Measurements from ENCODE around the gene SLC25A19. TPM values are rescaled to one million over a fixed set of nuclear protein-coding genes. Genes with fewer than 3 reads are reported as not detected.

SLC25A19 gene
- total and polyA plus RNA-seq, 4 donors, result 6.7 to 11.7 (median 9.1) TPM

DNA sequence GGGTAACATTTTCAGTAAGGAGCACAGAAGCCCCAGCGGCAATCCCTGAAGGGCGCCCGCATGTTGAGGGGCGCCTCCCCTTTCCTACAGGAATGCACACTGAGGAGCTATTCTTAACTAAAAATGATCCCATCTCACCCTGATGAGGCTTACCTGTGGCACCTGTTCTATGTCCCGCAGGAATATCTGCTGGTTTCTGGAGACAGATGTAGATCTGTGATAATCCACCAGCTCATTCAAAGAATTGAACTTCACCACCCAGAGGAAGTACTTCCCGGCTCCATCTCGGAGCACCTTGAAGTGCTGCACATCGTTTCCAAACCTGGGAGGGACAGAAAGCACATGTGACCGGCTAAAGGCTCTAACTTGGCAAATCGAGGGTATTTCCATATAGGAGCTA is 32.3 kb upstream of the SLC25A19 start:
- Histone ChIP-seq H3K27me3 (ENCODE audit: control insufficient read depth, insufficient read depth, low read length) (no peaks in the 10 kb centered on the region), H3K4me1 (ENCODE audit: control insufficient read depth, insufficient read depth, low read length) (peaks cover 3% of the 10 kb centered on the region), H3K4me3 (ENCODE audit: low read depth, low read length) (no peak overlapping the region), H3K9me3 (ENCODE audit: control insufficient read depth, insufficient read depth, low read length) (no peaks in the 10 kb centered on the region), H3K36me3 (ENCODE audit: control insufficient read depth, insufficient read depth, low read length) (peaks cover 57% of the 10 kb centered on the region), H3K27ac (ENCODE audit: low read depth, low read length) (no peak overlapping the region)
- 88% methylated on average over 8 of the region's 10 CpGs for WGBS (ENCODE audit: insufficient coverage)
- no peak for DNase-seq (ENCODE audit: low read depth in 4 of 6, low spot score in 6 of 6)

- H3K36me3 ChIP-seq (ENCODE audit: control insufficient read depth, insufficient read depth, low read length), result peaks cover 61% of the 10 kb centered on the region
- no peak overlapping the region for H3K27ac ChIP-seq (ENCODE audit: low read depth, low read length)
- H3K4me1 ChIP-seq (ENCODE audit: control insufficient read depth, insufficient read depth, low read length), result no peaks in the 10 kb centered on the region
- no peaks in the 10 kb centered on the region for H3K27me3 ChIP-seq (ENCODE audit: control insufficient read depth, insufficient read depth, low read length)
- no peaks in the 10 kb centered on the region for H3K9me3 ChIP-seq (ENCODE audit: control insufficient read depth, insufficient read depth, low read length)
- no peak overlapping the region for H3K4me3 ChIP-seq (ENCODE audit: low read depth, low read length)
- 93% methylated on average over 8 of the region's 20 CpGs for WGBS (ENCODE audit: insufficient coverage)
- DNase-seq (ENCODE audit: low read depth in 4 of 6, low spot score in 6 of 6), result no peak
These were observed 30.9 kb upstream of the SLC25A19 start for GRCh38 chr17:75319904-75320691.

DNA sequence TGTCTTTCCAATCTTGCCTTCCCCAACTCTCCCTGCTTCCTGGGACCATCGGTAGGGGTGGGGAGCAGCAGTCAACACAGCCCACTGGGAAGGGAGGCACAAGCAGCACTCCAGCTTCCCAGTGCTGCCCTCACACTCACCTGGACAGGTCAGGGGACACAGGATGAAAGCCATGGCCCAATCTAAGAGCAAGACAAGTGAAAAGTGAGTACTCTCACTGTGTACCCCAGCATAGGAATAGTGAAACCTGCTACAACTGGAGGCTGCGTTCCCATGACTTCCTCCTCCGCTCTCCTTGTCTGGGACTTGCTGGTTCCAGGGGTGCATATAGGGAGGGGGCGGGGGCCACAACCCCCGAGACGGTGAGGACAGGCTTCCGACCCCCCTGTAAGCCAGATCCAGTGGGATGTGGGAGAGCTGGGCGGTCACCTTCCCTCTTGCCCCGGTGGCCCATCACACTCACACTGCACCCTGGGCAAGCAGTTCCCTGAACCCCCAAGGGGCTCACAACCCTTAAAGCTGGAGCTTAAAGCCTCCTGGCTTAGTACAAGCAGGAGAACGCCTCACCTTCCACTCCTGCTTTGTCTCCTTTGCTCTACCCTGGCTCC is 29.5 kb upstream of the SLC25A19 start:
- H3K9me3 ChIP-seq (ENCODE audit: control insufficient read depth, insufficient read depth, low read length), result no peaks in the 10 kb centered on the region
- H3K4me3 ChIP-seq (ENCODE audit: low read depth, low read length), result no peak overlapping the region
- no peaks in the 10 kb centered on the region for H3K4me1 ChIP-seq (ENCODE audit: control insufficient read depth, insufficient read depth, low read length)
- no peak for DNase-seq (ENCODE audit: low read depth in 4 of 6, low spot score in 6 of 6)
- 87% methylated on average over 6 of the region's 10 CpGs for whole genome bisulfite sequencing (ENCODE audit: insufficient coverage)
- no peaks in the 10 kb centered on the region for H3K27me3 ChIP-seq (ENCODE audit: control insufficient read depth, insufficient read depth, low read length)
- peaks cover 66% of the 10 kb centered on the region for H3K36me3 ChIP-seq (ENCODE audit: control insufficient read depth, insufficient read depth, low read length)
- no peak overlapping the region for H3K27ac ChIP-seq (ENCODE audit: low read depth, low read length)

GRCh38 chr17:75318211-75318610 is 29.0 kb upstream of the SLC25A19 start:
- H3K9me3 ChIP-seq (ENCODE audit: control insufficient read depth, insufficient read depth, low read length), result no peaks in the 10 kb centered on the region
- no peak overlapping the region for H3K4me3 ChIP-seq (ENCODE audit: low read depth, low read length)
- no peaks in the 10 kb centered on the region for H3K4me1 ChIP-seq (ENCODE audit: control insufficient read depth, insufficient read depth, low read length)
- WGBS (ENCODE audit: insufficient coverage), result 77% methylated on average over 7 of the region's 10 CpGs
- peaks cover 65% of the 10 kb centered on the region for H3K36me3 ChIP-seq (ENCODE audit: control insufficient read depth, insufficient read depth, low read length)
- DNase-seq (ENCODE audit: low read depth in 4 of 6, low spot score in 6 of 6), result no peak
- no peaks in the 10 kb centered on the region for H3K27me3 ChIP-seq (ENCODE audit: control insufficient read depth, insufficient read depth, low read length)
- H3K27ac ChIP-seq (ENCODE audit: low read depth, low read length), result no peak overlapping the region

DNA sequence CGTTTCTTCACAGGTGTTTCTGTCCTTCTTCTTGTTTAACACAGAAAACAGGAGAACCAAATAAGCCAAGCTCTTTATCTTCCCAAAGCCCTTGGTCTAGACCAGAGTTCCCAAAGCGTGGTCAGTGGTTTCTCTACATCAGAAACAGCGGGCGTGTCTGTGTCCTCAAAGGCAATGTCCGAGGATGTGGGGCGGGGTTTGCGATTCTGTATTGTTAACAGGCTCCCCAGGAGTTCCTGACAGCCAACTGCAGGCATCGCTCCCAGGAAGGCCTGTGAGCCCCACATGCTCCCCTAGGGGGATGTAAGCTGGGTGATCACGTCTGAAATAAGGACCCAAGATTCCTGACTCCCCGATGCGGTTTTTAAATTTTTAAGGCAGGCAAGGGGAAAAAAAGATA is 28.4 kb upstream of the SLC25A19 start:
- Histone ChIP-seq H3K36me3 (ENCODE audit: control insufficient read depth, insufficient read depth, low read length) (peaks cover 63% of the 10 kb centered on the region), H3K9me3 (ENCODE audit: control insufficient read depth, insufficient read depth, low read length) (no peaks in the 10 kb centered on the region), H3K27ac (ENCODE audit: low read depth, low read length) (no peak overlapping the region), H3K27me3 (ENCODE audit: control insufficient read depth, insufficient read depth, low read length) (no peaks in the 10 kb centered on the region), H3K4me1 (ENCODE audit: control insufficient read depth, insufficient read depth, low read length) (no peaks in the 10 kb centered on the region), H3K4me3 (ENCODE audit: low read depth, low read length) (no peak overlapping the region)
- 66% methylated on average over 8 of the region's 11 CpGs for WGBS (ENCODE audit: insufficient coverage)
- no peak for DNase-seq (ENCODE audit: low read depth in 4 of 6, low spot score in 6 of 6)

- 97% methylated on average over 2 of the region's 5 CpGs for WGBS (ENCODE audit: insufficient coverage)
- H3K36me3 ChIP-seq (ENCODE audit: control insufficient read depth, insufficient read depth, low read length), result peaks cover 51% of the 10 kb centered on the region
- H3K9me3 ChIP-seq (ENCODE audit: control insufficient read depth, insufficient read depth, low read length), result no peaks in the 10 kb centered on the region
- H3K27ac ChIP-seq (ENCODE audit: low read depth, low read length), result no peak overlapping the region
- no peak for DNase-seq (ENCODE audit: low read depth in 4 of 6, low spot score in 6 of 6)
- H3K4me1 ChIP-seq (ENCODE audit: control insufficient read depth, insufficient read depth, low read length), result no peaks in the 10 kb centered on the region
- no peaks in the 10 kb centered on the region for H3K27me3 ChIP-seq (ENCODE audit: control insufficient read depth, insufficient read depth, low read length)
- no peak overlapping the region for H3K4me3 ChIP-seq (ENCODE audit: low read depth, low read length)
These were observed 27.0 kb upstream of the SLC25A19 start for GRCh38 chr17:75316253-75316652.

DNA sequence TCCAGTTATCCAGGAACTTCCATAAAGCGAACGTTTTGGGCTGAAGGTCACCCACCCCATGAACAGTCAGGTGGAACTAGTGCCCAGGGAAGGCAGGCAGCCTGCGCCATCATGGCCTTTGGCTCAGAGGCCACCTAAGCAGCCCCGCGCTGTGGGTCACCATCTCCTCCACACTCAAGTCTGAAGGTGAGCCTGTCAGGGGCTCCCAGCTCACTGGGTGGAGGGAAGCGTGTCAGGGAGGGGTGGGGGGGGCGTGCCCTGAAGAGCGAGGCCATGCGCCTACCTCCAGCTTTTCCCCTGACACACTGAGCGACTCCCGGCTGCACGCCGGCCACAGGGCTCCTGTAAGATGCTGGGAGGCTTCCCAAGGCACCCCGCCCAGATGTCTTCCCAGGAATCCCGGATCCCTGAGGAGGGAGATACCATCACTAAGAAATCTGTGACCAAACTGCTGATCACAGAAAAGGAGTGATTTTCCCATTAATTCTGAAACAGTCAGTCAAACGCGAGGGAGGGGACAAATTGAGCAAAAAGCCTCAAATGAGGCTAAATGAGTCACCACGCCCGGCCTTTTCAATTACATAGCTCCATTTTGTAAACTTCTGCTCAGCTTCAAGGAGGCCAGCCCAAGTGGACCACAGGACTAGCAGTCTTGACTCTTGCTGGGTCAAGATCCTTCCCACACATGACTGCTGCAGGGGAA is 26.5 kb upstream of the SLC25A19 start:
- Histone ChIP-seq H3K27ac (ENCODE audit: low read depth, low read length) (no peak overlapping the region), H3K36me3 (ENCODE audit: control insufficient read depth, insufficient read depth, low read length) (peaks cover 47% of the 10 kb centered on the region), H3K4me3 (ENCODE audit: low read depth, low read length) (no peak overlapping the region), H3K4me1 (ENCODE audit: control insufficient read depth, insufficient read depth, low read length) (no peaks in the 10 kb centered on the region), H3K27me3 (ENCODE audit: control insufficient read depth, insufficient read depth, low read length) (no peaks in the 10 kb centered on the region), H3K9me3 (ENCODE audit: control insufficient read depth, insufficient read depth, low read length) (no peaks in the 10 kb centered on the region)
- DNase-seq (ENCODE audit: low read depth in 4 of 6, low spot score in 6 of 6), result no peak
- 89% methylated on average over 16 of the region's 19 CpGs for WGBS (ENCODE audit: insufficient coverage)

DNA sequence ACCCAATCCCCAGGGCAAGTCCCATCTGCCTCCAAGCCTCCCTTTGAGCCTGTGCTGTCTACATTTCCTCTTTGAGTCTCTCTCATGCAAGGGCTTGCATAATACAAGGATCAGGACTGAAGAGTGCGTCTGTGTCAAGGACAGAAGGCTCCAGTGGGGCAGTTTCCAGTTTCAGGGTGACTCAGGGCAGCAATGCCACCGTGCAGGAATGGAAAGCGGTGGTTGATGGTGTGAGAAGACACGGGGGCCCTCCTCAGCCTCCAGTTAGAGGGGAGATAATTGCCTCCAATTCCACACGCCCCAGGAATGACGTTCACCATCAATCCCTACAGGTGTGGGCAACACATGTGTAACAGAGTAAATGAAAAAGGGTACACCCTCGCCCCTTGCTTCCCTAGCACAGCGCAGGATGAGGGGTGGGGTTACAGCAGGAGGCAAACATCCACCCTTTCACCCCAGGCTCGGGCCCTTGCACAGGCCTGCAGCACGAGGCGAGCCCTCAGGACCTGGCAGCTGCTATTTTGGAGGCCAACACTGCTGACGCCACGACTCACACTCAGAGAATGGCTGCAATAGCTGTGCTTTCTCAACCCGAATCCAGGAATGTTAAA is 24.8 kb upstream of the SLC25A19 start:
- H3K27me3 ChIP-seq (ENCODE audit: control insufficient read depth, insufficient read depth, low read length), result no peaks in the 10 kb centered on the region
- WGBS (ENCODE audit: insufficient coverage), result 86% methylated on average over 11 of the region's 14 CpGs
- no peak for DNase-seq (ENCODE audit: low read depth in 4 of 6, low spot score in 6 of 6)
- H3K4me3 ChIP-seq (ENCODE audit: low read depth, low read length), result no peak overlapping the region
- H3K36me3 ChIP-seq (ENCODE audit: control insufficient read depth, insufficient read depth, low read length), result peaks cover 33% of the 10 kb centered on the region
- H3K27ac ChIP-seq (ENCODE audit: low read depth, low read length), result no peak overlapping the region
- no peaks in the 10 kb centered on the region for H3K4me1 ChIP-seq (ENCODE audit: control insufficient read depth, insufficient read depth, low read length)
- H3K9me3 ChIP-seq (ENCODE audit: control insufficient read depth, insufficient read depth, low read length), result no peaks in the 10 kb centered on the region

GRCh38 chr17:75308732-75309629 is 19.7 kb upstream of the SLC25A19 start:
- Histone ChIP-seq H3K4me3 (ENCODE audit: low read depth, low read length) (no peak overlapping the region), H3K4me1 (ENCODE audit: control insufficient read depth, insufficient read depth, low read length) (no peaks in the 10 kb centered on the region), H3K27me3 (ENCODE audit: control insufficient read depth, insufficient read depth, low read length) (no peaks in the 10 kb centered on the region), H3K27ac (ENCODE audit: low read depth, low read length) (peak overlapping the region; percentile 40), H3K9me3 (ENCODE audit: control insufficient read depth, insufficient read depth, low read length) (no peaks in the 10 kb centered on the region), H3K36me3 (ENCODE audit: control insufficient read depth, insufficient read depth, low read length) (peaks cover 4% of the 10 kb centered on the region)
- WGBS (ENCODE audit: insufficient coverage), result 67% methylated on average over 11 of the region's 20 CpGs
- DNase-seq (ENCODE audit: low read depth in 4 of 6, low spot score in 6 of 6), result no peak
